Measurements from ENCODE around the gene KIAA0930.

Gene KIAA0930

DNA sequence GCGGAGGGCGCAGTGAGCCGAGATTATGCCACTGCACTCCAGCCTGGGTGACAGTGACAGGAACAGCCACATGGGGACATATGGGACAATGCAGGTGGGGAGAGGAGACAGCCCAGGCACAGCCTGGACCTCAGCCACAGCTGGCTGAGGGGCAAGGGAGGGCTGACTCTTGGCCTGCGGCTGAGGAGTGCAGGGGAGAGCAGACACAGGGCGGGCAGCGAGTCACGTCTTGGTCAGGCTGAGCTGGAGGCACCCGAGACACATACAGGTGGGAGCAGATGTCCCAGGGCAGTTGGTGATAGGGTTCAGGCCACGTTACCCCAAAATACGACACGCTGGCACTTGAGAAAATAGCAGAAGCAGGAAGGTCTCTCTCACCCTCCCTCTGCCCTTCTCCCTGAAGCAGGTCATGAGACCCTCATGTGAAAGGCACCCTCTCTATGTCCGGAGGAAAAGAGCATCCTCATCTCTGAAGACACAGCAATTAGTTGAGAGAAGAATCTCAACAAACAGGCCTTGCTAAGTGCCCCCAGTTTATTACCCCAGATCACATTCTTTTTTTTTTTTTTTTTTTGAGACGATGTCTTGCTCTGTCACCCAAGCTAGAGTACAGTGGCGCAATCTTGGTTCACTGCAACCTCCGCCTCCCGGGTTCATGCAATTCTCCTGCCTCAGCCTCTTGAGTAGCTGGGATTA is 10.5 kb downstream of the KIAA0930 start:
- no peak for DNase-seq
- H3K36me3 ChIP-seq (ENCODE audit: insufficient read depth, low read length), result no peaks in the 10 kb centered on the region
- H3K4me1 ChIP-seq (ENCODE audit: insufficient read depth, low read length), result no peaks in the 10 kb centered on the region
- no peak overlapping the region for H3K9ac ChIP-seq (ENCODE audit: low read depth, low read length)
- TF ChIP-seq EZH2 (IDR thresholded peaks at IDR 0.05; ENCODE audit: borderline replicate concordance, low read depth, low read length, severe bottlenecking), result no peak
- TF ChIP-seq, protein P1, sequence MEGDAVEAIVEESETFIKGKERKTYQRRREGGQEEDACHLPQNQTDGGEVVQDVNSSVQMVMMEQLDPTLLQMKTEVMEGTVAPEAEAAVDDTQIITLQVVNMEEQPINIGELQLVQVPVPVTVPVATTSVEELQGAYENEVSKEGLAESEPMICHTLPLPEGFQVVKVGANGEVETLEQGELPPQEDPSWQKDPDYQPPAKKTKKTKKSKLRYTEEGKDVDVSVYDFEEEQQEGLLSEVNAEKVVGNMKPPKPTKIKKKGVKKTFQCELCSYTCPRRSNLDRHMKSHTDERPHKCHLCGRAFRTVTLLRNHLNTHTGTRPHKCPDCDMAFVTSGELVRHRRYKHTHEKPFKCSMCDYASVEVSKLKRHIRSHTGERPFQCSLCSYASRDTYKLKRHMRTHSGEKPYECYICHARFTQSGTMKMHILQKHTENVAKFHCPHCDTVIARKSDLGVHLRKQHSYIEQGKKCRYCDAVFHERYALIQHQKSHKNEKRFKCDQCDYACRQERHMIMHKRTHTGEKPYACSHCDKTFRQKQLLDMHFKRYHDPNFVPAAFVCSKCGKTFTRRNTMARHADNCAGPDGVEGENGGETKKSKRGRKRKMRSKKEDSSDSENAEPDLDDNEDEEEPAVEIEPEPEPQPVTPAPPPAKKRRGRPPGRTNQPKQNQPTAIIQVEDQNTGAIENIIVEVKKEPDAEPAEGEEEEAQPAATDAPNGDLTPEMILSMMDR (IDR thresholded peaks at IDR 0.05; ENCODE audit: borderline replicate concordance, extremely low read depth, low read length, poor library complexity, severe bottlenecking), result no peak
- H3K79me2 ChIP-seq (ENCODE audit: insufficient read depth, low read length), result peaks cover 2% of the 10 kb centered on the region; the same call in 1 of the 2 replicates
- peaks cover 58% of the 10 kb centered on the region for H4K20me1 ChIP-seq (ENCODE audit: insufficient read depth, low read length)
- H3K27ac ChIP-seq (ENCODE audit: low read length), result no peak overlapping the region
- no peak for ATAC-seq (ENCODE audit: insufficient read depth, low read depth)
- no peak overlapping the region for H3K4me2 ChIP-seq (ENCODE audit: insufficient read depth, low read length)
- no peak overlapping the region for H3K4me3 ChIP-seq (ENCODE audit: low read depth in 1 of 2, low read length in 2 of 2)
- H3K9me3 ChIP-seq (ENCODE audit: insufficient read depth, low read length, severe bottlenecking), result no peaks in the 10 kb centered on the region
- no peak overlapping the region for H2AFZ ChIP-seq (ENCODE audit: low read depth, low read length)
- no peaks in the 10 kb centered on the region for H3K27me3 ChIP-seq (ENCODE audit: insufficient read depth, low read length, poor library complexity)

DNA sequence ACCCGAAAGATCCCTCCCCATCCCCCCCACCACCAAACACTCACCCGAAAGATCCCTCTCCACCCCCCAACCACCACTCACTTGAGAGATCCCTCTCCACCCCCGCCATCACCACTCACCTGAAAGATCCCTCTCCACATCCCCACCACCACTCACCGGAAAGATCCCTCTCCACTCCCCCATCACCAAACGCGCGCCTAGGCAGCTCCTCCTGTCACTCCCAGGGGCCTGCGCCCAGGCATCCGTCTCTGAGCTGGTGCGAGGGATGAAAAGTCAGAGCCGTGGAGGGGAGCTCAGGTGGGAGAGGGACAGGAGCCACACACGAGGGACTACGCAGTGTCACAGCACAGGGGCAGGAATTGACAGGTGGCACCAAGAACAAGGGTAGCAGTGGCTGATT is 11.5 kb downstream of the KIAA0930 start:
- Histone ChIP-seq H3K36me3 (ENCODE audit: insufficient read depth, low read length) (no peaks in the 10 kb centered on the region), H3K4me1 (ENCODE audit: insufficient read depth, low read length) (no peaks in the 10 kb centered on the region), H3K79me2 (ENCODE audit: insufficient read depth, low read length) (peaks cover 2% of the 10 kb centered on the region; the same call in 1 of the 2 replicates), H2AFZ (ENCODE audit: low read depth, low read length) (no peak overlapping the region), H3K4me3 (ENCODE audit: low read depth in 1 of 2, low read length in 2 of 2) (no peak overlapping the region), H3K27ac (ENCODE audit: low read length) (no peak overlapping the region), H3K9me3 (ENCODE audit: insufficient read depth, low read length, severe bottlenecking) (no peaks in the 10 kb centered on the region), H3K4me2 (ENCODE audit: insufficient read depth, low read length) (no peak overlapping the region), H3K27me3 (ENCODE audit: insufficient read depth, low read length, poor library complexity) (no peaks in the 10 kb centered on the region), H4K20me1 (ENCODE audit: insufficient read depth, low read length) (peaks cover 59% of the 10 kb centered on the region), H3K9ac (ENCODE audit: low read depth, low read length) (no peak overlapping the region)
- TF ChIP-seq, protein P1 (IDR thresholded peaks at IDR 0.05; ENCODE audit: borderline replicate concordance, extremely low read depth, low read length, poor library complexity, severe bottlenecking), result no peak
- TF ChIP-seq EZH2 (IDR thresholded peaks at IDR 0.05; ENCODE audit: borderline replicate concordance, low read depth, low read length, severe bottlenecking), result no peak
- ATAC-seq (ENCODE audit: insufficient read depth, low read depth) (no peak), DNase-seq (no peak)

DNA sequence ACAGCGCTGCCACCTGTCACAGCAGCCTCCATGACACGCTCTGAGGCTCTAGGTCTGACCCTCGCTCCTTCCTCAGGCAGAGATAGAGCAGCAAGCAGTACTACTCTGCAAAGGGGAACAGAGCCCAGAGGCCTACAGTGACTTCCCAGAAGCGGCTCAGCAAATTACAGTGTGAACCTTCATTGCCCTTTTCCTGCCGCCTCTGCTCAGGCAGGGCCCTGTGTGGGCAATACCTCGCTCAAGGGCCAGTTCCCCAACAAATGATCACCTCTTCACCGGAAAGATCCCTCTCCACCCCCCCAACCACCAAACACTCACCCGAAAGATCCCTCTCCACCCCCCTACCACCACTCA is 12.3 kb downstream of the KIAA0930 start:
- no peaks in the 10 kb centered on the region for H3K9me3 ChIP-seq (ENCODE audit: insufficient read depth, low read length, severe bottlenecking)
- peaks cover 55% of the 10 kb centered on the region for H4K20me1 ChIP-seq (ENCODE audit: insufficient read depth, low read length)
- H3K4me1 ChIP-seq (ENCODE audit: insufficient read depth, low read length), result no peaks in the 10 kb centered on the region
- no peak for DNase-seq
- TF ChIP-seq, protein P1 (IDR thresholded peaks at IDR 0.05; ENCODE audit: borderline replicate concordance, extremely low read depth, low read length, poor library complexity, severe bottlenecking), result no peak
- TF ChIP-seq EZH2 (IDR thresholded peaks at IDR 0.05; ENCODE audit: borderline replicate concordance, low read depth, low read length, severe bottlenecking), result no peak
- H3K27ac ChIP-seq (ENCODE audit: low read length), result no peak overlapping the region
- no peak overlapping the region for H3K4me3 ChIP-seq (ENCODE audit: low read depth in 1 of 2, low read length in 2 of 2)
- no peak for ATAC-seq (ENCODE audit: insufficient read depth, low read depth)
- no peak overlapping the region for H2AFZ ChIP-seq (ENCODE audit: low read depth, low read length)
- H3K79me2 ChIP-seq (ENCODE audit: insufficient read depth, low read length), result no peaks in the 10 kb centered on the region; the same call in 1 of the 2 replicates
- H3K4me2 ChIP-seq (ENCODE audit: insufficient read depth, low read length), result no peak overlapping the region
- H3K36me3 ChIP-seq (ENCODE audit: insufficient read depth, low read length), result no peaks in the 10 kb centered on the region
- H3K27me3 ChIP-seq (ENCODE audit: insufficient read depth, low read length, poor library complexity), result no peaks in the 10 kb centered on the region
- H3K9ac ChIP-seq (ENCODE audit: low read depth, low read length), result no peak overlapping the region

Measured in DND-41 (cell line).